HG03575 (cell line): Measurements from ENCODE around the gene GRIK4.

Experiments
- ATAC-seq: cut with Tn5 transposase; IDR thresholded peaks from one replicate; pipeline ENCODE4 v1.9.1; 2021; ENCODE audit not compliant: unreplicated experiment, insufficient number of reproducible peaks, low FRiP score; ENCODE audit errors: extremely low read depth

Gene GRIK4

DNA sequence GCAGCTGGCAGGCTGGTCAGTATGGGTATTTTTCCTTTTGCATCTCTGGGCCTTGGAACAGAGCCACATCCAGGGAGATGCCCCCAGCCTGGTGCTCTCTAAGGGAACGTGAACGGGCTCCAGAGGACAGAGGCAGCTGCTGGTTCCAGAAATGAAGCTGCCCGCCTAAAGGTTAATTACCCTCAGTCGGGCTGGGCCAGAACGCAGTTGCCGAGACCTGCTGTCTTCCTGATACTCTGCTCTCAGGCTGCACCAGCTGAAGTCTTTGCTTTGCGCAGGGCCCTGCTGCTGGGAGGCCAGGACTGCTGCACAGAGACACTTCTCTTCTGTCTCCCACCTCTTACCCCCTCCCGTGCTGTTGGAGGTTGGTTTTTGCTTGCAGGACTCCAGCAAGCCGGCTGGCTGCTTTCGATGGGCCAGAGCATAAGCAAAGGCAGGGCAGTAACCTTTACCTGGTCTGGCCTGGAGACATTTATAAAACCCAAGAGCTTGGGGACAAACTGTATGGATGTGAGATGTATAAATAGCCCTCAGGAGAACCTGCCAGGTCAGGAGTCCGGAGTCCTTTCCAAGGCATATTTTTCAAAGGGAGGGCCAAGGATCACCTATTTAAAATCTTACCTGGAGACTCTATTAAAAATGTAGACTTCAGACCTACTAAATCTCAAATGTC, 197.1 kb downstream of the GRIK4 start:
- no peak for ATAC-seq

DNA sequence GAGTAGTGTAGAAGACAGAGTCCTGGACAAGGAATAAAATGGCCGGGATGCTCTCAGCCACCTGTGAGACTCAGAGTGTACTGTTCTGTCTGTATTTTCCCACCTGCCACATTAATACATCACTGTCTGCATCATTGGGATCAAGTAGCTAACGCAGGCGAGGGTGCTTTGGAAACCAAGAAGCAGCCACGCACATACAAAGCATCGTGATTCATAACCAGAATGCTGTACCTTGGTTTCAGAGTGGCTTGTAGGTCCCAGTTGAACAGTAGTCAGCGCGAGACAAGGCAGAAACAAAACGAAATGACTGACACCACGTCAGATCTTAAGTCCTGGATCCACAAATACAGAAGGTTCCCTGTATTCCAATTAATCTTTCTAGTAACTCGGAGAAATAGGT, 198.3 kb downstream of the GRIK4 start:
- ATAC-seq = no peak

DNA sequence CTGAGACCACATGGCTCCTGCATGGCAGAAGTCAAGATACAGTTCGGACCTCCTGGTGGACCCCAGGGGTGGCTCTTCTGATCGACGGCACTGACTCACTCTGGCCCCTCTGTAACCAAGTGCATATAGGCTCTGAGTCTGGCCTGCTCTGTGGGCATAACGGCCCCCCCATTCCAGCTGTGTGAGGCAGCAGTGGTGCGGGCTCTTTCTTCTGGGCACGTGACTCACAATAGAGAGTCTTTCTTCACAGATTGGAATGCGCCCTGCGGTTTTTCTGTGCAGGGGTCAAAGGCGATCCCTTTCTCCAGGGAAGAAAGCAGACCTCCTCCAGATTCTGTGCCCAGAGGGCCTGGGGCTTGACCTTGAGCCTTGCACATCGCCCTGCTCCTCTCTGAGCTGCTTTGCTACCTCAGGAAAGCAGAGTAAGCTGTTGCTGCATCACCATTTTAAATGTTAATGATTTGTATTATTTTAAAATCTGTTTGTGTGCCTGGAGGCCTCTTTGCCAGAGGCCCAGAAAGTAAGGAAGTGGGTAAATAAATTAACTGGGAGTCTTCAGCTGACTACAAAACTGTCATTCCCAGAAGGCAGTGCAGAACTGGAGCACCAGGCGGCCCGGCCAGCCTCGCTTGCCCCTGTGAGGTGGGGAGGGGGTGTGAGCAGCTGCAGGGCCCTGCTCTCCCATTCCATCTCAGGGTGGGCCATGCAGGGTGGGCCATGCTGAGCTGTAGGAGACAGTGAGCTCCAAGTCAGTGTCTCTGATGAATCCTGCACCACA, 199.0 kb downstream of the GRIK4 start:
- ATAC-seq = no peak

DNA sequence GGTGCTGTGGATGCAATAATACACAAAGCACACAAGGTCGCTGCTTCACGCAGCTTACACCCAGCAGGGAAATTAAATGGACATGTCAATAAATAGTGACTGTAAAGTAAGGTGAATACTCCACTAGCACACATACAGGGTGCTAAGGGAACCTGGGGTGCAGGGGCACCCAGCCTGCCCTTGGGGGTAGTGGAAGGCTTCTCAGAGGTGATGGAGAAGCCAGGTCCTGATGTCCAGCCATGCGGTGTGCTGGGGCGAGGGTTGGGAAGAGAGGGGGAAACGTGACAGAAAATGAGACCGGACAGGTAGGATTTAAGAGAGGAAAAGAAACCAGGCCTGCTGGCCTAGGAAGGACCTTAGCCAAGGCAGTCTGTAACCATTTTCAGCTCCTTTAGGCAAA, 200.5 kb downstream of the GRIK4 start:
- no peak for ATAC-seq

DNA sequence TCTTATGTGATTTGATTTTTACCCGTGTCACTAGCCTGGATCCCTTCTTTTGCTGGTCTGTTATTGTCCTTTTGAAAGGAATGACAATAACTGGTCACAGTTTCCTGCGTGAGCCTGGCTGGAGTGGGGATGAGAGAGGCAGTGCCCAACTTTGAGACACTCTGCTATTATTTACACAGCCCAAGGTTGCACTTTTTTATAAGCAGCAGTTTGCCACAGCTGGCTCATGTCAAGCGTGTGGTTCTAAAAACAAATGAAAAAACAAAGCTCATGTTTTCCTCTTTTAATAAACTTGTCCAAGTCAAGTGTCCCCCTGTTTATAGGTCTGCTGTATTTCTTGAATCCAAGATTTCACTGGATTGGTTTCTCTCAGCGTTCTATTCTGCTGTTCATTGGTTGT, 201.3 kb downstream of the GRIK4 start:
- no peak for ATAC-seq

DNA sequence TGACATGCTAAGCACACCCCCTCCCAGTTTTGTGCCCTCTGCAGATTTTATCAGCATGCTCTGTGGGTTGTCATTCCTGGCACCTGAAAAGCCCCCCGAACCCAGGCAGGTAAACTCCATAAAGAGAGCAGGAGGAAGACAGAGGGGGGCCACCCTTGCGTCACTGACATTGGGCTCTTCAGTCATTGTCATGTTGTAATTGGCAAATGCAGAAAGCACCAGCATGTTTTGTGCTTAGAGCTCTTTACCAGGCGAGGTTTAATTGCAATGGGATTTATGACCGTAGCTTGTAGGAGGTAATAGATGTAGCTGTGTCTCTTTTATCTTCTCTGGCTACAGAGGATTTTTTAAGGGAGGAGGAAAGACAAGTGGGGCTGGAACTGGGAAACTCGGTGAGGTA, 201.7 kb downstream of the GRIK4 start:
- no peak for ATAC-seq

DNA sequence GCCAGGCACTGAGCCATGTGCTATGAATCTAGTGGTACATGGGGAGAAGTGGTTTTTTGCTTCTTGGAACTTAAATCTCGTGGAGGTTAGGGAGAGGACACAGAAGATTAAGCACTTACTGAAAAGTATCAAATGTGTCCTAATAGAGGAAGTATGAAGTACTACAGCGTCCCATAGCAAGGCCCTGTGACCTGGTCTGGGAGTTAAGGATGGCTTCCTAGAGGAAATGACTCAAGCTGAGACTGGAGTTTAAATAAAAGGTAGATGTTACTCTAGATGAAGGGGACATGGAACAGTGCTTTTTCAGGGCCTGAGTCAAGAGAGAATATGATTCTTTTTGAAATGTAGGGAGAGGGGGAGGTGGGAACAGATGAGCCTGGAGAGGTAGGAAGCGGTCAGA, 202.9 kb downstream of the GRIK4 start:
- no peak for ATAC-seq

DNA sequence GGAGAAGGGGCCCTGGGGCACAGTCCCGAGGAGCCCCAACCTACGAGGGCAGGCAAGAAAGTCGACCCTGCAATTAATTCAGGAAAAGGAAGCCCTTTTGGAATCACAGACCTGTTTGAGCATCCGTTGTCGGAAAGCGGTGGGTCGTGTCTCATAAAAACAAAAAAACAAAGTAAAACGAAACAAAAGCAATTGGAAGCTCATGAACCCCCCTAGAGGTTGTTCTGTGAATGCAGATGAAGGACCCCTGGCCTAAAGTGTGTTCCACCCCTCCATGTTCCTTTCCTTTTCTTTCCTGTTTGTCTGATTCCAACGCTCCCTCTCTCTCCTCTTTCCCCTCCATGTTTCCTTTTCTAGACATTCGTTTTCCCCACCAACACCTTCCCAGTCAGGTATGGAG, 203.7 kb downstream of the GRIK4 start:
- ATAC-seq = no peak

DNA sequence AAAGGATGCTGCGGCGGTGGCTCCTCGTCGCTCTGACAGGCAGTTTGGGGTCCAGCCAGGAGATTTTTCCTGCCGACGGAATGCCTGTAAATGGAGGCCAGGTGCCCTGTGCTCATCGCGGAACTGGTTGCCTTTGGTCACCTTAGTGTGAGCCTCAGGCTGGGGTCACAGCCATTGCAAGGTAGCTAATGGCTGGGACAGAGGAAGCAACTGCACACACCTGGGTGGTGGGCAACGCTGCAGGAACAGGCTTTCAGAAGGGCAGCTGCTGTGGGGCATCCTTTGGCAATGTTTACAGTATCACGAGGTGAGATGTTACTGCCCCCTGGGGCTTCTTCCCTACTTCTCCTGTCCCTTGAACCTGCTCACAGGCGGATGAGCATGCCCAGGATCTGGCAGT, 205.5 kb downstream of the GRIK4 start:
- no peak for ATAC-seq

DNA sequence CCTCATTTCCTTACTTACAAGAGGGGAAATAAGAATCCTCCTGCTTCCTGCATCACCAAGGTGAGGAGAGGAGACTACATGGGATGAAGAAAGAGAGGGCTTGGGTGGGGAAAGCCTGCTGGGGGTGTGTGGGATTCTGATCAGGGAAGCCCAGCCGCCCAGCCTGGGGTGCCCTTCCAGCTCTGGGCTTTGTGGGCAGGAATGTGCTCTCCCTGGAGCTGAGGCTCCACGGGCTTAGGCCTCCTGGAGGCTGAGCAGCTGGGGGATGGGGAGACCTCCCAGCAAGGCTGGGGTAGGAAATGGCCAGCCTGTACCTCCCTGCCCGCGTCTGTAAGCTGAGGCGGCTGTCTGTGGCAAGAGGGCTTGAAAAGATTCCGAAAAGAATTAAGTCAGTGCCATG, 206.1 kb downstream of the GRIK4 start:
- ATAC-seq = no peak

DNA sequence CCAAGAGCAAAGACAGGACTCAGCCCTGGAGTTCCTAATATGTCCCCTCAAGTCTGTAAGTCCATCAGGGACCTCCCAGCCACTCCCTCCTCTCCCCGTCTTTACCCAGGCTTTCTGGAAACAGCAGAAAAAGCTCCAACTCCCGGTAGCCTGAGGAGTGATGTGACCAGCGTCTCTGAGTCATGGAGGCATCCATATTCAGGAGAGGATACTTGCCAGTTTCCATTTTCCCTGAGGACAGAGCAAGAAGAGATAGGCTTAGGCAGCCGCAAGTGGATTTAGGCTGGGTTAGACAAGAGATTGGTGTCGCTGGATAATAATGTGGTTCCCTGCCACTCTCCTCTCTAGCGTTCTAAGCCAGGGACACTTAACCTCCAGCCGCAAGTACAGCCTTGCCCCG, 206.6 kb downstream of the GRIK4 start:
- no peak for ATAC-seq

DNA sequence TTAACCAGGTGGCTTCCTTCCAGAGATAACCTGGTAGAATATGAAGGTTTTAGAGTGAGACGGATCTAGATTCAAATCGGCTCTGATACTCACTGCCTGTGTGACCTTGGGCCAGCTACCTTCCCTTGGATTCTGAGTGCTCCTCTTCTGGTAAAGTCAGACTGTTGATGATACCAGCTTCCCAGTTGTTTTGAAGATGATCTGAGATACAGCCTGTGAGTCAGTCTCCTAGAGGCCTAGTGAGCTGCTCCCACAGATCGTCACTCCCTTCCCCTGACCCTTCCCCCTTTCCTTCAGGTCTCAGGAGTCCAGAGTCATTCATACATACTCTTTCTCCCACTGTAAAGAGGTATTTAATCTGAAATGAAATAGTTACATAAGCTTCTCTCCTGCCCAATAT, 207.8 kb downstream of the GRIK4 start:
- ATAC-seq = no peak

DNA sequence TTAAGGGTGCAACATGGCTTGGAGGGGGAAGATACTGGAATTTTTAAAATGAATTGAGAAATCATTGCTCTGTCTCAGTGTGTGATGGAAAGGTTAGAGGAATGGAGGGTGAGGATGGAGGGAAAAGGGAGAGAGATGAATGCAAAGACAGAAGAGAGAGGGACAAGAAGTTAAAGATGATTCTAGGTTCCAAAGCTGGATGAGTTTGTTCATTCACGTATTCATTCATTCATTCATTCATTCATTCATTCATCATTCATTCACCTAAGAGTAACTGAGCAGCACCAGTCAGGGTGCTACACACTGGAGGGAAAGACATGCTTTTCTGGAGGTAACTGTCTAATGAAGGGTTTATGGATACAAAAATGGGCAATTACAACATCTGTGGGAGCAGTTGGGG, 209.2 kb downstream of the GRIK4 start:
- ATAC-seq = no peak

DNA sequence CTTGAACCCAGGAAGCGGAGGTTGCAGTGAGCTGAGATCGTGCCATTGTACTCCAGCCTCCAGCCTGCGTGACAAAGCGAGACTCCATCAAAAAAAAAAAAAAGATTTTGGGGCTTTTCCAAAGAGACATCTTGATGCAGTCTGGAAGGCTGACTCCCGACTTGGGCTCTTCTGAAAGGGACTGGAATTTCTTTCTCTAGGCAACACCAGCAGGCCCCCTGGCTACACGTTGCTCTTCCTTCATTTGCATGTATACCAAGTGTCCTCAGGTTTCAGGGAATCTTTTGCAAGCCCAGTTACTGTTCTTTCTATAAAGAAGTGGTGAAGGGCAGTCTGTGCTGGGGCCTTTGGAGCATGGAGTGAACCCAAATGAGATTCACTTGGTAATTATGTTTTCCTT, 211.0 kb downstream of the GRIK4 start:
- no peak for ATAC-seq

DNA sequence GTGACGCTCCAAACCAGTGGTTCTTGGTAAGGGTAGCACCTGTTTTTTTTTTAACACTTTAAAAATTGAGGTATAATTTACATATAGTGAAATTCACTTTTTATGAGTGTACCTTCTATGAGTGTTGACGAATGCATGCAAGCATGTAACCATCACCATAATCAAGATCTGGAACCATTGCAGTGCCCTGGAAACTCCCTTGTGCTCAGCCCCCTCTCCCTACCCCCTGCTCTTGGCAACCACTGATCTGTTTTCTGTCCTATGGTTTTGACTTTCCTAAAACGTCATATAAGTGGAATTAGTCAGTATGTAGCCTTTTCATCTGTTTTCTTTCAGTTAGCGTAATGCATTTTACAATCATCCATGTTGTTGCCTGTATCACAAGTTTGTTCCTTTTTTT, 212.2 kb downstream of the GRIK4 start:
- ATAC-seq = no peak

DNA sequence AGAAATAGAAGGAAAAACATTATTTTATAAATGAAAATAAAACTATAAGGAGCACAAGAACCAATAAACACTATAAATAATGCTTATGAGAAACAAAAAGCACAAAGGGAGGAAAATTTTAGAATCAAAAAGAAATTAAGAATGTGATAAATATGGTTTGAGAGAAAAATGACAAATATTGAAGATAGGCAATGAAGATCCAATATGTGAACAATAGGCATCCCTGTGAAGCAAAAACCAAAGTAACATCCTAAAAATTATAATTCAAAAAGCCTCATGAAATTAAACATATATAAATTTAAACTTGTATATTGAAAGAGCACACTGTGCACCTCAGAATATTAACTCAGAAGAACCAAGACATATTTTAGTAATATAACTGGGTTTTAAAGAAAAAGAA, 216.2 kb downstream of the GRIK4 start:
- ATAC-seq = no peak

DNA sequence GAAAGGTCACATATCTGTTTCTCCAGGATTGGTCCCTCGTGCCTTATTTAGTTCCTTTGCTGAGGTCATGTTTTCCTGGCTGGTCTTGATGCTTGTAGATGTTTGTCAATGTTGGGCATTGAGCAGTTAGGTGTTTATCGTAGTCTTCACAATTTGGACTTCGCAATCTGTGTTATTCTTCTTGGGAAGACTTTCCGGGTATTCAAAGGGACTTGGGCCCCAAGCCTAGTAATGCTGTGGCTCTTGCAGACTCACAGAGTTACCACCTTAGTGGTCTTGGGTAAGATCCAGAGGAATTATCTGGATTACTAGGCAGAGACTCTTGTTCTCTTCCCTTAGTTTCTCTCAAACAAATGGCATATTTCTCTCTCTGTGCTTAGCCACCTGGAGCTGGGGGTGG, 223.5 kb downstream of the GRIK4 start:
- no peak for ATAC-seq

DNA sequence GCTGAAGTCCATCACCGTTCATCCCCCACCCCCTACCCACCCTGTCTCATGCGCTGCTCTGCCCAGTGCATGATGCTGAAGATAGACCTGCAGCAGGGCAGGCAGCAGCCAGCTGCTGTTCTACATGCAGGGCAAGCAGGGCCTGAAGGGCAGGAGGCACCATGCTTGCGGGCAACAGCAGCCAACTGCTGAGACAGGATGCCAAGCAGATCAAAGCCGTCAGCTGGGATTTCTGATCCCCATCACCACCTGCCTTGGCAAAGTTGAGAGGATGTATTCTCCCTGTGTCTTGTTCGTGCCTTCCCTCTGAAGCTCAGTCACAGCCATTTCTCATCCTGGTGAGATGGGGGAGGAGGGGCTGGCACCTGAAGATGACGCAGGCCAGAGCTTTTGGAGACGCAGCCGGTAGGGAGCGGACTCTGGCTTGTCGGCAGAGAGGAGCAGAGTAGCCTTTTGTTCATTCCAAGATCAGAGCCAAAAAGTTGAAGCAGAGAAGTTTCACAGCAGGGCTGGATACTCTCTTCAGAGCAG, 227.0 kb downstream of the GRIK4 start:
- ATAC-seq = no peak

DNA sequence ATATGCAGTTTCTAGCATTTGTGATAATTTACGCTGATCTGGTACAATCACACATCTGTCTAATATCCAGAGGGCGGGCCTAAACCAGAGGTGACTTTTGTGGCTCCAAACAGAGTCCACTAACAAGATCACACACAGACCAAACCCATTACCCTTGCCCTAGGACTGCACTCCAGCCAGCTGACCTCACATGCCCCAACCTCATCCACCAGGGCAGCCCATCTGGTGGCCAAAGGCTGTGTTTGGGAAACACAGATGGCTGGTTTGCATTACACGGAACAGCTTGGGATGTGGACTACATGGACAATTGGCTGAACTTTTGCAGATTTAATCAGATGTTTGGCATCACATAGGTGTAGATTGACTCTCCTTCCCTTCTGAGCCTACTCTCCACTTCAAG, 228.2 kb downstream of the GRIK4 start:
- ATAC-seq = no peak

DNA sequence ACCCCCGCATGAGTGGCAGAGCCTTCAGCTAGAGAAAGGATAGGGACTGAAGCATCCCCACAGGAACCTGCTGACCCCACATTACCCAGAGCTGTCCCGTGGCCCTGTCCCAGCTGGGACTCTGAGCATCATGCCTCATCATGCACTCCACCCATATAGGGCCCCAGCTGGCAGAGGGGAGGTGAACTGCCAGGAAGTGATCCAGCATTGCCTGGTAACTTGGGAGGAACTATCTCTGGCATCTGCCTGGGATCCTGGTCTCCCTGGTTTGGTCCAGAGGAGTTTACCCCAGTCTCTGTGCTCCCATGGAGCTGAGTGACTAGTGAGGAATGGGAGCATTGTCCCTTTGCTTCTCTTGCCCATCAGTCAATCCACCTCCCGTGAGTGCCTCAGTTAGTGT, 228.8 kb downstream of the GRIK4 start:
- ATAC-seq = no peak
